Measurements from ENCODE around the gene FASTK. TPM values are rescaled to one million over a fixed set of nuclear protein-coding genes. Genes with fewer than 3 reads are reported as not detected.

Gene FASTK
- total and polyA plus RNA-seq, 2 of the 4 experiments (the other 2 are of a cell fraction) = 53.8 to 115 TPM

DNA sequence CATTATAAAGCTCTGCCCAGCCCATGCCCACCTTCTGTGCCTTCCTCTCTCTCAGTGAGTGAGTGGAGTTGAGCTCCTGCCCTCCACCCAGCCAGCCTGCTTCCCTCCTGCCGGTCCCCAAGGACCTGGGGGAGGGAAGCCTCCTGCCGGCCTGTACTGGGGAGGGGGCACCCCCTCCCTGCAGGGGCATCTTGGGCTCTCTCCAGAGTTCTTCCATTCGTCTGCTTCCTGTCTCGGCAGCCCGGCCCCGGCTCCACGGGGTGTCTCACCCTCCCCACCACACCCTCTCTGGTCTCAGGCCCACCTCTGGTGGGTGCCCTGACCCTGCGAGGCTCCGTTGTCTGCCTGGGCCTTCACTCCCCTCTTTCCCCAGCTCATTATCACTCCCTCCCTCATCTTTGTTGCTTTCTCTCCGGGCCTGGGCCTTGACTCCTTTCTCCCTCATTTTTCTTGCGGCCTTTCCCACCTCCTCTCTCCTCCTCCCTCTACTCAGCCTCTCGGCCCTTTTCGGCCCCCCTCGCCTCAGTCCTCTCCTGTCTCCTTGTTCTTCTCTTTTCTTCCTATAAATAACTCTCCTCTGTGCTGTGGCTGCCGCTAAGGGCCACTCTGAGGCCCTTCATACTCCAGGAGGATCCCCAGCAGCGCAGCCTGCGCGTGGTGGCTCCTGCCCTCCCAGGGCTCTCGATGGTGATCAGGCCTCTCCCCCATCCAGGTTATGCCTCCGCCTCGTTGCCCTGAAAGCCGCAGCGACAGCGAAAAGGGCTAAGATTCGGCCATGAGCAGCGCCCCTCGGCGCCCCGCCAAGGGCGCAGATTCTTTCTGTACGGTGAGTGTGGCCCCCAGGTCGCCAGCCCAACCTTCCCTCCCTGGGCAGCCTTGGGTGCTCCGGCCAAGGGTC, 19.1 kb downstream of the FASTK start (continued):
- TF ChIP-seq, protein P1, sequence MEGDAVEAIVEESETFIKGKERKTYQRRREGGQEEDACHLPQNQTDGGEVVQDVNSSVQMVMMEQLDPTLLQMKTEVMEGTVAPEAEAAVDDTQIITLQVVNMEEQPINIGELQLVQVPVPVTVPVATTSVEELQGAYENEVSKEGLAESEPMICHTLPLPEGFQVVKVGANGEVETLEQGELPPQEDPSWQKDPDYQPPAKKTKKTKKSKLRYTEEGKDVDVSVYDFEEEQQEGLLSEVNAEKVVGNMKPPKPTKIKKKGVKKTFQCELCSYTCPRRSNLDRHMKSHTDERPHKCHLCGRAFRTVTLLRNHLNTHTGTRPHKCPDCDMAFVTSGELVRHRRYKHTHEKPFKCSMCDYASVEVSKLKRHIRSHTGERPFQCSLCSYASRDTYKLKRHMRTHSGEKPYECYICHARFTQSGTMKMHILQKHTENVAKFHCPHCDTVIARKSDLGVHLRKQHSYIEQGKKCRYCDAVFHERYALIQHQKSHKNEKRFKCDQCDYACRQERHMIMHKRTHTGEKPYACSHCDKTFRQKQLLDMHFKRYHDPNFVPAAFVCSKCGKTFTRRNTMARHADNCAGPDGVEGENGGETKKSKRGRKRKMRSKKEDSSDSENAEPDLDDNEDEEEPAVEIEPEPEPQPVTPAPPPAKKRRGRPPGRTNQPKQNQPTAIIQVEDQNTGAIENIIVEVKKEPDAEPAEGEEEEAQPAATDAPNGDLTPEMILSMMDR (conservative IDR thresholded peaks at IDR 0.05; ENCODE audit: low read depth, low read length) = no peak
